Vagina (tissue), 2 donors: ENCODE measurements around the gene ROCK2. TPM values are rescaled to one million over a fixed set of nuclear protein-coding genes. Genes with fewer than 3 reads are reported as not detected.
"Not testable (repeated sequence)": the region's sequence is repeated elsewhere in the genome, so short reads cannot be mapped to it uniquely, and the experiment has no call there.

Source experiments
- DNase-seq, 2 donors: peaks; one replicate each; pipeline ENCODE4 v3.0.0-alpha.2; 2017; ENCODE audit errors: extremely low spot score in 2 of 2
- H3K27ac ChIP-seq: fragments of 200-600 bp; sonication (generic); one replicate; pipeline ENCODE4 v1.5.1; 2019
- H3K27me3 ChIP-seq: fragments of 200-600 bp; sonication (generic); one replicate; pipeline ENCODE4 v1.5.1; 2019
- H3K36me3 ChIP-seq, 2 donors: fragments of 200-600 bp; sonication (generic); one replicate each; pipeline ENCODE4 v1.5.1; 2017 to 2019
- H3K4me1 ChIP-seq: fragments of 200-600 bp; sonication (generic); one replicate; pipeline ENCODE4 v1.5.1; 2019
- H3K4me3 ChIP-seq, 2 donors: fragments of 200-600 bp; sonication (generic); 1 replicate in 1 of 2; 2 replicates in 1 of 2; pipeline ENCODE4 v1.5.1; 2016 to 2019
- H3K9me3 ChIP-seq: fragments of 200-600 bp; sonication (generic); one replicate; pipeline ENCODE4 v1.5.1; 2019
- POLR2A ChIP-seq, 2 donors: fragments of 450-650 bp; IDR thresholded peaks; one replicate each; pipeline ENCODE4 v1.6.1; 2017; ENCODE audit warnings: antibody characterized with exemption in 2 of 2, mild to moderate bottlenecking in 2 of 2, moderate library complexity in 2 of 2
- POLR2AphosphoS5 ChIP-seq, 2 donors: sonication (generic); formaldehyde crosslinking; IDR thresholded peaks; one replicate each; pipeline ENCODE4 v1.9.0; 2017; ENCODE audit warnings: antibody characterized with exemption in 2 of 2, mild to moderate bottlenecking in 2 of 2, low read depth in 1 of 2; ENCODE audit not compliant: insufficient read depth in 1 of 2
- intact Hi-C: fragments of 100-400 bp; cut with DNase I; formaldehyde crosslinking; loops from one replicate; pipeline ENCODE4 v1.15.1; 2023
- total RNA-seq: library from RNA; depleted of rRNA; stranded (reverse); fragments of >200 nt; gene quantifications from one replicate; pipeline ENCODE4 v1.2.3, GENCODE V29; 2016
- TF ChIP-seq, protein P1 (sequence below), 3 experiments: fragments of 450-650 bp in 2 of 3; fragments of 200-600 bp in 1 of 3; sonication (generic) in 1 of 3; IDR thresholded peaks; one replicate each; pipeline ENCODE4 v1.5.1; 2017 to 2019; ENCODE audit warnings: antibody characterized with exemption in 3 of 3, mild to moderate bottlenecking in 2 of 3, moderate library complexity in 2 of 3

The ROCK2 gene
- total RNA-seq, 1 donor from 2014 or later: 49.4 TPM

DNA sequence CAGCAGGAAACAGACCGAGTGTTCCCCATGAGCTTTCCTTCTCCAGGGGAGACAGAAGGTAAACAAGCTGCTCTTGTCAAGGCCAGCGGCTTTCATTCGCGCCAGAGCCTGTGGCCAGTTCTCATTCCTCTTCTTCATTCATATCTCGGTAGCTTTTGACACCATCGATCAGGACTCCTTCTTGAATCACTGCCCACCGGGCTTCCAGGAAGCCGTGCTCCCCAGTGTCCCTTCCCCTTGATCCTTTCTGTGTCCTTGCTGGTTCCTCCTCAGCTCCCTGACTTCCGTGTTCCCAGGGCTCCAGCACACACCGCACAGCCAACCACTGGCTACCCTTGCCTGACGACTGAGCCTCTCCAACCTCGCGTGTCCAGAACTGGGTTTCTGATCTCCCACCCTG lies 175.1 kb downstream of the ROCK2 start:
- Histone ChIP-seq H3K27ac (no peak overlapping the region), H3K36me3 (no peaks in the 10 kb centered on the region), H3K4me1 (no peaks in the 10 kb centered on the region), H3K27me3 (no peaks in the 10 kb centered on the region), H3K9me3 (no peaks in the 10 kb centered on the region), H3K4me3 (no peak overlapping the region)
- TF ChIP-seq, protein P1, sequence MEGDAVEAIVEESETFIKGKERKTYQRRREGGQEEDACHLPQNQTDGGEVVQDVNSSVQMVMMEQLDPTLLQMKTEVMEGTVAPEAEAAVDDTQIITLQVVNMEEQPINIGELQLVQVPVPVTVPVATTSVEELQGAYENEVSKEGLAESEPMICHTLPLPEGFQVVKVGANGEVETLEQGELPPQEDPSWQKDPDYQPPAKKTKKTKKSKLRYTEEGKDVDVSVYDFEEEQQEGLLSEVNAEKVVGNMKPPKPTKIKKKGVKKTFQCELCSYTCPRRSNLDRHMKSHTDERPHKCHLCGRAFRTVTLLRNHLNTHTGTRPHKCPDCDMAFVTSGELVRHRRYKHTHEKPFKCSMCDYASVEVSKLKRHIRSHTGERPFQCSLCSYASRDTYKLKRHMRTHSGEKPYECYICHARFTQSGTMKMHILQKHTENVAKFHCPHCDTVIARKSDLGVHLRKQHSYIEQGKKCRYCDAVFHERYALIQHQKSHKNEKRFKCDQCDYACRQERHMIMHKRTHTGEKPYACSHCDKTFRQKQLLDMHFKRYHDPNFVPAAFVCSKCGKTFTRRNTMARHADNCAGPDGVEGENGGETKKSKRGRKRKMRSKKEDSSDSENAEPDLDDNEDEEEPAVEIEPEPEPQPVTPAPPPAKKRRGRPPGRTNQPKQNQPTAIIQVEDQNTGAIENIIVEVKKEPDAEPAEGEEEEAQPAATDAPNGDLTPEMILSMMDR (IDR thresholded peaks at IDR 0.05): no peak
- TF ChIP-seq POLR2AphosphoS5 (IDR thresholded peaks at IDR 0.05; ENCODE audit: insufficient read depth in 1 of 2, low read depth in 1 of 2) (no peak), POLR2A (IDR thresholded peaks at IDR 0.05) (no peak)
- intact Hi-C loops: no loop called here
- no peak for DNase-seq

DNA sequence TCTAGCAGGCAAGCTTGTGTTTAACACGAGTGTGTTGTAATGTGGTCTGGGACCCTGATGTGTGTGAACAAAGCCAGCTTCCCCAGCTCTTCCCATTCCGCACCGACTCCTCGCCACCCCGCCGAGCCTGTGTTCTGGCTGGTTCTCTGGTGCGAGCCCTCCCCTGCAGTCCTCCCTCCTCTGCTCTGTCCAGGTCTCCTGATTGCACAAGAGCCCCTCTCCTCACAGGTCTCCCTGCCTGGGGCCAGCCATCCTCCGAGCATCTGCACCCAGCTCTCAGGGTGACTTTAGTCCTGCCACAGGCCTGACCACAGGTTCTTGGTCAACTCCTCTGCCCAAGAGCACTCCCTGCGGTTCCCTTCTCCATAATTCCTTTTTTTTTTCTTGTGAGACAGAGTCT lies 175.9 kb downstream of the ROCK2 start:
- no peak overlapping the region for H3K27ac ChIP-seq
- no peak overlapping the region for H3K4me3 ChIP-seq
- H3K4me1 ChIP-seq: no peaks in the 10 kb centered on the region
- no peak for DNase-seq
- intact Hi-C loops: no loop called here
- H3K9me3 ChIP-seq: no peaks in the 10 kb centered on the region
- no peaks in the 10 kb centered on the region for H3K36me3 ChIP-seq
- no peak for TF ChIP-seq POLR2AphosphoS5 (IDR thresholded peaks at IDR 0.05; ENCODE audit: insufficient read depth in 1 of 2, low read depth in 1 of 2)
- no peak for TF ChIP-seq POLR2A (IDR thresholded peaks at IDR 0.05)
- TF ChIP-seq, protein P1 (IDR thresholded peaks at IDR 0.05): no peak
- no peaks in the 10 kb centered on the region for H3K27me3 ChIP-seq

DNA sequence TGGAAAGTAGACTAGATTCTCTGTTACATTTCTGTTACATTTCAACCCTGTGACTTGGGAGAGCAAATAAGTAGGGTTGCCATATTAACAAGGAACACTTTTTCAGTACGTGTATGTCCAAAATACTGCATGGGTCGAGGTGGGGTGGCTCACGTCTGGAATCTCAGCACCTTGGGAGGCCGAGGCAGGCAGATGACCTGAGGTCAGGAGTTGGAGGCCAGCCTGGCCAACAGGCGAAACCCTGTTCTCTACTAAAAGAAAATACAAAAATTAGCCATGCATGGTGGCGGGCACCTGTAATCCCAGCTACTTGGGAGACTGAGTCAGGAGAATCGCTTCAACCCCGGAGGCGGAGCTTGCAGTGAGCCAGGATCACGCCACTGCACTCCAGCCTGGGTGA lies 178.0 kb downstream of the ROCK2 start:
- Histone ChIP-seq H3K27me3 (no peaks in the 10 kb centered on the region), H3K4me1 (no peaks in the 10 kb centered on the region), H3K27ac (no peak overlapping the region), H3K36me3 (no peaks in the 10 kb centered on the region), H3K9me3 (no peaks in the 10 kb centered on the region), H3K4me3 (no peak overlapping the region)
- intact Hi-C loops: no loop called here
- TF ChIP-seq POLR2AphosphoS5 (IDR thresholded peaks at IDR 0.05; ENCODE audit: insufficient read depth in 1 of 2, low read depth in 1 of 2) (no peak), POLR2A (IDR thresholded peaks at IDR 0.05) (no peak)
- TF ChIP-seq, protein P1 (IDR thresholded peaks at IDR 0.05): no peak
- no peak for DNase-seq

DNA sequence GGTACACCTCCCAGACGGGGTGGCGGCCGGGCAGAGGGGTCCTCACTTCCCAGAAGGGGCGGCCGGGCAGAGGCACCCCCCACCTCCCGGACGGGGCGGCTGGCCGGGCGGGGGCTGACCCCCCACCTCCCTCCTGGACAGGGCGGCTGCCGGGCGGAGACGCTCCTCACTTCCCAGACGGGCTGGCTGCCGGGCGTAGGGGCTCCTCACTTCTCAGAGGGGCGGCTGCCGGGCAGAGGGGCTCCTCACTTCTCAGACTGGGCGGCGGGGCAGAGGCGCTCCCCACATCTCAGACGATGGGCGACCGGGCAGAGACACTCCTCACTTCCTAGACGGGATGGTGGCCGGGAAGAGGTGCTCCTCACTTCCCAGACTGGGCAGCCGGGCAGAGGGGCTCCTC lies 179.4 kb downstream of the ROCK2 start:
- H3K4me3 ChIP-seq, intact Hi-C loops, H3K9me3 ChIP-seq, H3K27ac ChIP-seq, H3K36me3 ChIP-seq, H3K4me1 ChIP-seq, H3K27me3 ChIP-seq, DNase-seq: not testable (repeated sequence)

DNA sequence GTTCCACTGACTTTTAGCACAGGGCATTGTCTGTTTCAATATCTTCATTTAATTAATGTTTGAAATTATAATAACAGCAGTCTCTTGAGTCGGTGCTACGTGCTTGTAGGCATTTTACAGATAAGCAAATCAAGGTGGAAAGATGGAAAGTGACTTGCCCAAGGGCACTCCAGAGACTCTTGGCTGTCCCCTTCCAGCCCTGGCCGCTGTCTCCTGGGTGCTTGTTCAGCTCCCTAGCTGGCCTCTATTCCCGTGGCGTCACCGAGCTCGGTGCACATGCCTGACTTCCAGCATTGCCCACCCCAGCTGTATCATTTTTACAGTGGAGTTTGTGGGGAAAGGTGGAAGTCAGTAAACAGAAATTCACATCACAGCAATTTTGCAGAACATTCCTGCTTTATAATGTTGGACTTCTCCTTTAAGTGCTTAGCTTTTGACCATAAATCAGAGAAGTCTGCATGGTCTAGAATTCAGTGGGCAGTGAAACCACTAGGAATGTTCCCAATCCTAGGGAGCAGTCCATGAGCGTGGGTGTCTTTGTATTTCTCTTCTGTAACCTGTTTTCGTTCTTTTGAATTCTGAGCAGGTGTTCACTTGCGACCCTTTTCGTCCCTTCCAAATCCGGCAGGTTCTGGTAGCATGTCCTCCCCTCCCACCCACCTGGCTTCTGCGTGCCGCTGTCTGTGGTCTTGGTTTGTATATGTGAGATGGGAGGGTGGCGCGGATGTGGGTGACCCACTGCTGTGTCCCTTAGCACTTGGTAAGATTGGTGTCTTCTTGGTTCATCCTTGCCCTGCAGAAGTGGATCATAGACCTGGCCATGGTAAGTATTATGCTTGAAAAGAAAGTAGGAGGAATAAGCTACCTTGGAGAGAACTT lies 180.8 kb downstream of the ROCK2 start:
- H3K9me3 ChIP-seq: no peaks in the 10 kb centered on the region
- intact Hi-C loops: no loop called here
- DNase-seq: no peak
- no peaks in the 10 kb centered on the region for H3K36me3 ChIP-seq
- peaks cover 3% of the 10 kb centered on the region for H3K4me1 ChIP-seq
- no peak for TF ChIP-seq POLR2AphosphoS5 (IDR thresholded peaks at IDR 0.05; ENCODE audit: insufficient read depth in 1 of 2, low read depth in 1 of 2)
- TF ChIP-seq POLR2A (IDR thresholded peaks at IDR 0.05): no peak
- TF ChIP-seq, protein P1 (IDR thresholded peaks at IDR 0.05): no peak
- no peak overlapping the region for H3K4me3 ChIP-seq
- H3K27ac ChIP-seq: no peak overlapping the region
- no peaks in the 10 kb centered on the region for H3K27me3 ChIP-seq
